Measurements from ENCODE around the gene ARHGEF4.

ARHGEF4 gene

GRCh38 chr2:131039908-131040660 lies 203.4 kb downstream of the ARHGEF4 start:
- no peak for DNase-seq (ENCODE audit: low read depth)
- no peak for TF ChIP-seq CTCF (conservative IDR thresholded peaks at IDR 0.05; ENCODE audit: low read depth, low read length)

GRCh38 chr2:131040661-131041401 lies 204.1 kb downstream of the ARHGEF4 start:
- no peak for DNase-seq (ENCODE audit: low read depth)
- no peak overlapping the region for H3K4me3 ChIP-seq (ENCODE audit: low read length)
- TF ChIP-seq CTCF (conservative IDR thresholded peaks at IDR 0.05; ENCODE audit: low read depth, low read length), result no peak

More at GRCh38 chr2:131039908-131040660, 203.4 kb downstream of the ARHGEF4 start:
- no peak overlapping the region for H3K4me3 ChIP-seq (ENCODE audit: low read length)

GRCh38 chr2:131041402-131042147 lies 204.9 kb downstream of the ARHGEF4 start:
- no peak for DNase-seq (ENCODE audit: low read depth)
- TF ChIP-seq CTCF (conservative IDR thresholded peaks at IDR 0.05; ENCODE audit: low read depth, low read length), result no peak
- H3K4me3 ChIP-seq (ENCODE audit: low read length), result no peak overlapping the region

GRCh38 chr2:131042148-131042775 lies 205.5 kb downstream of the ARHGEF4 start:
- no peak overlapping the region for H3K4me3 ChIP-seq (ENCODE audit: low read length)
- no peak for TF ChIP-seq CTCF (conservative IDR thresholded peaks at IDR 0.05; ENCODE audit: low read depth, low read length)
- no peak for DNase-seq (ENCODE audit: low read depth)

GRCh38 chr2:131043199-131044074 lies 206.7 kb downstream of the ARHGEF4 start:
- TF ChIP-seq CTCF (conservative IDR thresholded peaks at IDR 0.05; ENCODE audit: low read depth, low read length), result no peak
- DNase-seq (ENCODE audit: low read depth), result no peak

More at GRCh38 chr2:131043199-131044074, 206.7 kb downstream of the ARHGEF4 start:
- no peak overlapping the region for H3K4me3 ChIP-seq (ENCODE audit: low read length)

Measured in retinal pigment epithelial cell (primary cell).